ENCODE measurements around the gene ACO1. TPM values are rescaled to one million over a fixed set of nuclear protein-coding genes. Genes with fewer than 3 reads are reported as not detected.

ACO1 gene
- total and polyA plus RNA-seq, 4 donors, result 41.3 to 78.5 (median 59.5) TPM

- H3K4me1 ChIP-seq (ENCODE audit: control insufficient read depth in 4 of 4, insufficient read depth in 4 of 4, low read length in 3 of 4), result peaks cover 4 to 32% (median 22%) of the 10 kb centered on the region in 4 donors
Measured at GRCh38 chr9:32395510-32396216, 11.2 kb downstream of the ACO1 start.

More at GRCh38 chr9:32395510-32396216, 11.2 kb downstream of the ACO1 start:
- TF ChIP-seq REST (IDR thresholded peaks at IDR 0.05) (no peak), GABPA (IDR thresholded peaks at IDR 0.05 in 1 of 2, conservative IDR thresholded peaks at IDR 0.05 in 1 of 2) (no peak), JUND (IDR thresholded peaks at IDR 0.05) (peak; percentile 65 to 68), TAF1 (conservative IDR thresholded peaks at IDR 0.05) (no peak), ATF3 (IDR thresholded peaks at IDR 0.05) (peak; percentile 45), MAX (IDR thresholded peaks at IDR 0.05) (no peak), HNF4A (conservative IDR thresholded peaks at IDR 0.05) (peak; percentile 12 to 38), RAD21 (IDR thresholded peaks at IDR 0.05) (peak in 1 of 2 donors; percentile 8), EGR1 (IDR thresholded peaks at IDR 0.05; ENCODE audit: low read depth in 2 of 2) (no peak), HNF4G (IDR thresholded peaks at IDR 0.05) (no peak), FOXA1 (IDR thresholded peaks at IDR 0.05) (no peak), YY1 (IDR thresholded peaks at IDR 0.05) (no peak), CTCF (IDR thresholded peaks at IDR 0.05; ENCODE audit: low read depth, low read length, missing input control) (no peak), NR2F2 (IDR thresholded peaks at IDR 0.05) (peak; percentile 93), RXRA (IDR thresholded peaks at IDR 0.05) (peak; percentile 68 to 71)
- no peaks in the 10 kb centered on the region for H3K9me3 ChIP-seq (ENCODE audit: control insufficient read depth in 4 of 4, low read length in 3 of 4)
- DNase-seq (ENCODE audit: low spot score), result no peak
- 21% methylated on average over 7 of the region's 7 CpGs for WGBS
- peak overlapping the region; percentile 1 to 68 for H3K27ac ChIP-seq (ENCODE audit: low read depth in 1 of 2, low read length in 2 of 2)
- H3K9ac ChIP-seq (ENCODE audit: low read depth in 1 of 2, low read length in 2 of 2), result no peak overlapping the region
- no peaks in the 10 kb centered on the region for H3K27me3 ChIP-seq (ENCODE audit: control insufficient read depth in 4 of 4, insufficient read depth in 4 of 4, low read length in 3 of 4)
- peaks cover 0 to 4% (median under 1%) of the 10 kb centered on the region in 4 donors for H3K36me3 ChIP-seq (ENCODE audit: control insufficient read depth in 4 of 4, insufficient read depth in 3 of 4, low read depth in 1 of 4, low read length in 3 of 4)
- H3K4me3 ChIP-seq (ENCODE audit: low read depth in 1 of 3, low read length in 3 of 3), result no peak overlapping the region

All from liver (tissue), 9 donors.